CD4-positive, alpha-beta T cell treated with Interleukin-17A for 1 hour (primary cell): ENCODE measurements around the gene ZNF462.

ENCODE experiments used
- DNase-seq: peaks from one replicate; pipeline ENCODE4 v3.0.0-alpha.2; 2020

Gene ZNF462

DNA sequence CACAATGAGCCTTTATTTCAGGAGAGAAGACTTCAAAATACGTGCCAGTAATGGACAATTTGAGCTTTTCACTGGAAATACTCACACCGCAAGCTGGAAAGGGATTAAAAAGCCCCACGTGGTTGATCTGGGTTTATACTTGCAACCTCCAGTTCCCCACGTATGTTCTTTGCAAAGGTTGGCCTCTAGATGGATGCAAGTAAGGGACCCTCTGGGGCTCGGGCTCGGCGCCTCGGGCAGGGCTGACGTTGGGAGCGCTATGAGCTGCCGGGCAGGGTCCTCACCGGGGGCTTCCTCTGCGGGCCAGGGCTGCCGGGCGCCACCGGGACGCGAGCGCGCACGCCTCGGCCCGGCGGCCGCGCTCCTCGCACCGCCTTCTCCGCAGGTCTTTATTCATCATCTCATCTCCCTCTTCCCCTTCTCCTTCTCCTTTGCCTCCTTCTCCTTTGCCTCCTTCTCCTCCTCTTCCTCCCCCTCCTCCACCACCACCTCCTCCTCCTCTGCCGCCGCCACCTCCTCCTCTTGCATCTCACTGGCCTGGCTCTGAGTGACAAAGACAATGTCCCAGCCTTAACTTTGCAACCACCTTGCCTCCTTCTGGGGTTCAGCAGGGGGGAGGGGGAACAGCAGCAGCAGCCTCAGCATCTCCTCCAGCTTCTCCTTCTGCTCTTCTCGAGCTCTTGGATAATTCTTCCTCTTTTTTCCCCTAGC lies 701 bp upstream of the ZNF462 start:
- DNase-seq = no peak

DNA sequence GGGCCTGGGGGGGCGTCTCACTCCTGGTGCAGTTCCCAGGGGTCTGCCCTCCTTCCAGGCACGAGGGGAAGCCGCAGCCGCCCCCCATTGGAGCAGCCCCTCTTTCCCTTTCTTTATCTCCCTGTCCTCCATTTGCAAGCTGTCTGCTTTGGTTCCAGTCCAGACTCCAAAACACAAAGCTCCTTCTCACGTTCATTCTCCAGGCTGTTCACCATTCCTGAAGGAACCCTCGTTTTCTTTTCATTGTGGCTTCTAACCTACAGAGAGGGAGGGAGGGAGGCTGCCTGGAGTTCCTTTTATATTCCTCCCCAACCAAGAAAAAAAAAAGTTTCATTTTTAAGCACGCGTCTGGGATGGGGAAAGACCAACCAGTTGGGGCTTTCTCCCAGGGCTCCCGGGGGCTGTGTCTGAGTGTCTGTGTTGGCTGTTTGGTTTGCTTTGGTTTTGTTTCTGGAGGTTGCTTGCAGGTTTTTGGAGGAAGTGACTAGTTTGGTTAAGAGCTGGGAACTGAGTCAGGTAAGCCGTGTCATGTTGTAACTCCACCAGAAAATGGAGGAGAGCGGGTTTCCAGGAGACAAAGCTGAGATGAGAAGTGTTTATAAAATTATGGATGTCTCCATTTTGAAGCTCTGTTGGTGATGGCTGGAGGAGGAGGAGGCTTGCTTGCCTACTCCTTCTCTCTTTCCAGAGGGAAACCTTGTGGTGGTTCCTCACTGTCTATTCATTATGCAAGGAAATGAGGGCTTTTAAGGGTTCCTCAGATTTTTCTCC lies 1.6 kb downstream of the ZNF462 start:
- no peak for DNase-seq

DNA sequence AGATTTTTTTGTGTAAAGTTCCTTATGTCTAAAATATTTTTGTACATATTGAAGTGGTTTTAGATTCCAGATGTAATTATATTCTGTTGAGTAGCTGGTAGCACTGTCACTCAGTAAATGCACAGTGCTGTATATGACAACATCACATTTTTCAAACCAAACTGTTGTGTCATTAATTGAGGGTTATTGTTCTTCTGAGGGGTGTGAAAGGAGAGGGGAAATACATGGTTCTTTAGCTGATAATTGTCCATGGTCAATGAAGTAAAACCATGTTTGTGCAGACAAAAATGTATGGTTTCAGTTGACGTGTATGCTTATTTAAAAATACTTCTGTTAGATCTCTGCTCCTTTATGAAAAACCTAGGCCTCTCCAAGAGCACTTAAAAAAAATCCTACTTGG lies 3.3 kb downstream of the ZNF462 start:
- DNase-seq = no peak

DNA sequence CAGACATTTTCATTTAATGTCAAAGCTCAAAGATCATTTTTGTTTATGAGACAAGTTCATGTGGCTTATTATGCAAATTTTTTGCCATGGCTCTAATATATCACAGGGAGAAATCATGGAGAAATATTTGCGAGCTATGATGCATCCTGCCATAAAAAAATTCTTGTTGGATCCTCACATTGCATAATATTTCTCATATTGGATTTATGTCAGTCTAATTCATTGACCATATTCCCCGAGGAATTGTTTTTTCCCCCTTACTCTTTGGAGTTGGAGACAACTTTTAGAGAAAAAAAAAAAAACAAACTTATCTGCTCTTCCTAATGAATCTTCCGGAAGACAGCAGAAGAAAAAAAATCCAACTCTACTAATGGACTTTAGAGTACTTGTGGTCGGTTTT lies 4.3 kb downstream of the ZNF462 start:
- no peak for DNase-seq

DNA sequence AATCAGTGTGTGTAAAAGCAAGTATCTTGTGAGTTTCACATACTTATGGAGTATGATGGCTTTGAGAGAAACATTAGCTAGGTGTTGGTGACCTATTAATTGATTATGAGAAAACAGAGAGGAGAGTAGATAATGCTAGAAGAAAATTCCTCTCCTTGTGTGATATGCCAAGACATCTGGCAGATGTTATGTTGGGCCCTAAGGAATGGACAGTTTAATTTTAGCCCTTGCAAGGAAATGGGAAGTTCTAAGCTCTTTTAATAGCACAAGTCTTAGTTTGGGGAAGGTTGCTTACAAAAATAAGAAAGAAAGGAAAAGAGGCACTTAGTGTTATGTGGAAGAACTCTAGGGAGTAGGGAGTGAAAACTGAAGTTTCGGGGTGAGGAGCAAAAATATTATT lies 5.1 kb downstream of the ZNF462 start:
- no peak for DNase-seq

DNA sequence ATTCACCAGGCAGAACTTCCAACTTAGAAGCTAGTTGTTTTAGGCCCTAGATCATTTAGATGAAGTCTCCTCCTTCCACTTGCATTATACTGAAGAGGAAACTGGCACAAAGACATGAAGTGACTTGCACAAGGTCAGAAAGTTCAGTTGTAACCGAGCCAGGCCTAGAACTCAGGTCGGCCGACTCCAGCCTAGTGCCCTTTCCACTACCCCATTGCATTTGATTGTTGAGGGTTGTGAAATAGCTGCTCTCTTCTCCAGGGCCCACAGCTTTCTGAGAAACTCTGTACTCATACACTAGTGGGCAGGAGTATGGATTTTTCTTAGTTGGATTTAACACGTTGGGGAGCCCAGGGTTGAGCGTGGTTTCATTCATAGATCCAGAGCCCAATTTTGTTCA lies 5.6 kb downstream of the ZNF462 start:
- no peak for DNase-seq

DNA sequence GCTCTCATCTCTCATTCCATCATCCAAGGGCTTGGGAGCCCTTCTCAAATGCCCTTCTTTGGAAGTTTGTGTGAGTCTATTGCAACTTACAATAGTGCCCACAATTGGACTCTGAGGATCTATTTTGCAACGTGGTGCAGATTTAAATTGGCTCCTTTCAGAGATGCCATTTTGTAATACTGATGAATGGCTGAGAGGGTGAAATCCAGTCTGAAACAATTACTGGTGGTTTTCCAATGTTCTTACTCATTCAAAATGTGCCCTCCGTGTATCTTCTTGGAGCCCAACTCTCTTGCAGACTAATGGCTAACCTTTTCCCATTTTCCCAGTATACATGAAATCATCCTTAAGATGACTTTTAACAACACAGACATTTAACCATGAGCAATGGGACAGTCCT lies 6.1 kb downstream of the ZNF462 start:
- no peak for DNase-seq

DNA sequence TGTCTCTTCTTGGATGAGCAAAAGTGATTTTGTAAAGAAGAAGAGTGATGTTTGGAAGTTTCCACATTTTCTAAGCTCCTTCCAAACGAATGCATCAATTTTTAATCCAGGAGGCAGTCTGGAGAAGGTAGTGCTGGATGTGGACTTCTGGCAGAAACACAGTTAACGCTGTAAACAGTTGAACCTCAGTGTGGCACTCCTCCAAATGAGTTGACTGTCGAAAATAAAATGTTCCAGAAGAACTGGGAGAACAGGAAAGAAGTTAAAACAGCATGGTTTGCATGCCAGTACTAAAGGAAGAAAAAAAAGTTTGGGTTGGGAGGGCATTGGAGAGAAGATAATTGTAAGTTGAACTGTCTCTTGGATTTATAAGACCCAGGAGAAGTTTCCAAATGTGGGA lies 6.5 kb downstream of the ZNF462 start:
- DNase-seq = no peak

DNA sequence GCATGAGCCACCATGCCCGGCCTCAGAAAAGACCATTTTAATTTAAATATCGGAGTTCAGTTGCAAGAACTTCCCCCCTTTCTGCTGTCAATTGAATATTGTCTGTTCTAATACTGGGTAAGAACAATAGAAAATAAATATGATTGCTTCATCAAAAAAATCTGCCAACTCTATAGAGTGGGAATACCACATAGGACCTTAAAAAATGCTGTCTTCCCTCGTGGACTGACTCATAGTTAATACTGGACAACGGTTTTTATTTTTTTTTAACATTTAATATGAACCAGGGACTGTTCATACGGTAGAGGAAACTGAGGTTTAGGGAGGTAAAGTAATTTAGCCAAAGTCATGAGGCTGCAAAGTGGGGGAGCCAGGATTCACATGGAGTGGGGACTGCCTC lies 9.7 kb downstream of the ZNF462 start:
- DNase-seq = no peak

DNA sequence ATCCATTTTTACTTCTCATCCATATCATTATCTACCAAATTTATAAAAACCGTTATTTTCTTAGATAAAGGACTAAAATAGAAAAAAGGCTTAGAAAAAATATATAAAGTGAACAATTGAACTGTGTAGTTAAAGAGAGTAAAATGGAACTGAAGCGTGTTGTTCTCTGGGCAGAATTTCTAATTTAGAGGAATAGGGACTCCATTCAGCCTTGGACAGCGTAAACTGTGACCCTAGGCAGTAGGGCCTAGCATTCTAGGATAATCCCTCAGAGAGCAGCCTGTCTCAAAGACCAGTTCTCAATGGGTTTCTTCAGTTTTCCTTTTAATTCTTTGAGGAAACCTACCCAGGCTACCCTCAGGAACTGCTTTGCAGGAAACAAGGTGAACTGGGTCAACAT lies 11.1 kb downstream of the ZNF462 start:
- DNase-seq = no peak

DNA sequence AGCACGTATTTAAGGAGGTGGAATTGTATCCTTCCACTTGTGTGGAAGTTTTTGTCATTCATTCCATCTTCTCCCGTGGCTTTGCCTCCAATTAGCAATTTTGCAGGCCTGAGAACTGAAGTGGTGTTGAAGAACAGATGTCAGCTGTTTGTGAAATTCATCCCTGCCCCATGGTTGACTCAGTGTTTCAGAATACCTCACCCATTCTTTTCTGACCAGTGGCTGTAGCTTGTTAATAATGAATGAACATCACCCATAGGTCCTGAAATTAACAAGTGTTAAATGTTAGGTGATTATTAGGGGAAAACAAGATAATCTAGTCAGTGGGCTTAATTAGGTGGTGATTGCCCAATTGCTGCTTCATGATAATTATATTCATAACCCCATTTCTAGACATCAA lies 11.7 kb downstream of the ZNF462 start:
- no peak for DNase-seq

DNA sequence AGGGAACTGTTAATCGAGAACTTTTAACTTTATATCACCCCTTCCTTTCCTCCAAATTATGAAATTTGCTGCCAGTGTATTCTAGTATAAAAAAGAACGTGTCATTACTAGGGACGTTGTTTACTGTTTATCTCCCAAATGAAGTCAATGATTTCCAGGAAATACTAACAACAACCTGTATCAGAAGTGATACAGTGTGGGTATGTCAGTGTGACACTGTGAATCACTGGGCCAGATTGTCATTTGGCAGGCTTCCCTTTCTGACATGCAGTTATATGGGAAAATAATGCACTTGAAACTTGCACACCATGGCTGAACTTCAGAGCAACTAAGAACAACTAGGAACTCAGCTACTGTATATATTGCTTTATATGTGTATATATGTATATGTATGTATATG lies 12.6 kb downstream of the ZNF462 start:
- DNase-seq = no peak

DNA sequence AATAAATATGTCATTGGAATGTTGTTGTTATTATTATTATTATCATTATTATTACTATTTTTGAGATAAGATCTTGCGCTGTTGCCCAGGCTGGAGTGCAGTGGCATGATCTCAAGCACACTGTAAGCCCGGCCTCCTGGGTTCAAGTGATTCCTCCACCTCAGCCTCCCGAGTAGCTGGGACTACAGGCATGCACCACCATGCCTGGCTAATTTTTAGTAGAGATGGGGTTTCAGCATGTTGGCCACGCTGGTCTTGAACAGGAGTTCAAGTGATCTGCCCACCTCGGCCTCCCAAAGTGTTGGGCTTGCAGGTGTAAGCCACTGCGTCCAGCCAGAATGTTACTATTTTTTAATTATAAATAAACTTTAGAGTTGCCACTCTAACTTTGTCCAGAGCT lies 14.4 kb downstream of the ZNF462 start:
- no peak for DNase-seq

DNA sequence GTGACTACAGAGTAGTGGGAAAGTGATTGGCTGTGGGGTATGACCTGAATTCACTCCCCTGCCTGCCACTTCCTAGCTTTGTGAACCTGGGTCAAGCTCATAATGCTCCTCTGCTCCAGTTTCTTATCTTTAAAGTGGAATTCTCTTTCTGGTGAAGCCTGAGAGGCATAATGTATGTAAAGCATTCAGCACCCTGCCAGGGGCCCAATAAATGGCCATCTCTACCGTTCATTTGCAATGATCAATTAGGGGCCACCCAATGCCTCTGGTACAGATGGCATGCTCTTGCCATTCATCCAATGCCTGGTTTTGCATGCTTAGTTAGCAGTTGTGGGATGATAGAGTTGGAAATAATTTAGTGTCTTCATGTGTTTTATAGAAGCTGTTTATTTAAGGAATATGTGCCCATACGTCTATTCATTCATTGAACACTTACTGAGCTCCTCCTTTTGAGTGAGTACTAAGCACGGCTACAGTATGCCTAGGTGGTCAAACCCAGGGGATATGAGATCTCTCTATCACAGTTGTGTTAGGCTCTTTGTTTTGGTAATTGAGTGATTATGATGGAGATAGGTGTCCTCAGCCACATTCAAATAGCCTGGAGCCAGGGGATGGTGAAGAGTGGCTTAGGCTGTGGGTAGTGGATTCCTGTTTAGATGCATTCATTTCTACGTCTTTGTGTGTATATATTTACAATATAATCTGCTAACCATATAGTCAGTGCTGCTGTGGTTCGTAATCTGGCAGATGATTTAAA lies 15.3 kb downstream of the ZNF462 start:
- no peak for DNase-seq

DNA sequence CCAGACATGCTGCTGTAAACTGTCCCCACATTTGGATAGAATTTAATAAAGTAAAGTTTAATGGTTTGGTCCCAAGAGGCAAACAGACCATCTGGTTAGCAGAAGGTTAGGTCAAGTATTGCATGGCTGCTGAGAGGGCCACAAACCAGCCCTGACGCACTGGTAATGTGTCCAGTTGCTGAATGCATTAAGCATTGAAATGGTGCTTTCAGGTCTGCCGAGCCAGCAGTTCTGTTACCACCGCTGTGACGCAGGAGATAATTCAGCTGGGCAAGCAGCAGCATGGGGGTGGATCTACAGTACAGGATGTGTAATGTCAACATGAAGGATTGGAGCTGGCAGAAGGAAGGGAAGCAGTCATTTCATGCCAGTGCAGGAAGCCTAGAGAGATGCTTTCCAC lies 16.0 kb downstream of the ZNF462 start:
- no peak for DNase-seq

DNA sequence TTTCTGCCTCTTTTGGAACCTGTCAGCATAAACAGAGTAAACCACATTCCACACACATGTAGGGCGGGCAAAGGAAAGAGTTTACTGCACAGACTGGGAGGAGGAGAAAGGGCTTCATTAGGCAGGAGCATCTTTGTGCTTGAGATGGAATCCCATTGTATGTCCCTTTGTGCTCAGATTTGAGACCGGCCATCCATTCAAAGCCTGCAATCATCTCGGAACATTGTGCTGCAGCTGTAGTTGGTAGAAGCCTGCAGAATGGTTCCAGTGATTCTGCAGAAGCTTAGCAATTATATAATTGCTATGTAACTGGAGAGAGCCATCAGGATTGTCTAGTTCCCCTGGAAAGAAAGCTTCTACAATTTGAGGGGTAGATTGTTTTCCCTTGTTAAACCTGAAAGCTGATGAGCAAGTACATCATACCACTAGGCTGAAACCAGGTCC lies 16.5 kb downstream of the ZNF462 start:
- DNase-seq = no peak

DNA sequence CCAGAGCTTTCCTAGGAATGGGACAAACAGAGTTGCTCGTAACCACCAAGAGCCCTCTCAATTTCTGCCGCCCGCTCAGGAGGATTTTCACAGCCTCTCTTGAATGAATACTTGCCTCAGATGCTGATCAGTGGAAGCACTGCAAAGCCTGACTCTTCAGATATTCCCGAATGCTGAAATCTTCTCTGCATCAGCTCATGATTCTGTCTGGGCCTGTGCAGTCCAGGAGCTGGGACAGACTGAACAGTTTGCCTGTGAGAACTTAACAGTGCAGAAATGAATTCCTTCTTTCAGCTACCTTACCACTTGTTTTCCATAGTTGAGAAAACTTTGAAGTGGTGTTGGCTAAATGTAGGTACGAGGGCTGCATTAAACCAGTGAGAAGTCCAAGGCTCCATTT lies 17.1 kb downstream of the ZNF462 start:
- no peak for DNase-seq

DNA sequence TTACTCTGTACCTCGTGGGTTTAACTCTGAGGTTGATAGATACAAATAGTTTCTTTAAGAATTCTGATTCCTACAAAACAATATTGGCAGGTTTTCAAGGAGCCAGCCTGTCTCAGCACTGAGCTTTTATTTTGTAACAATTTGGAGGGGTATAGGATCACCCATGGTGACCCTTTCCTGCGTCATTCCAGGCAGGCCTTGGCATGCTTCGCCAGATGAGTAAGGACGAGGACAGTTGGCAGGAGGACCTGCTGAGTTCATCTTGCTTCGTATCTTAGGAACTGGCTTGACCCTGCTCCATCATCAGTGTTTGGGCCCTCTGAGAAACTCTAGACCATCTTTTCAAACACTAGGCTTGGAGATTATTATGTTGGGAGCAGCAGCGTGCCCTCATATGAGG lies 17.9 kb downstream of the ZNF462 start:
- DNase-seq = no peak

DNA sequence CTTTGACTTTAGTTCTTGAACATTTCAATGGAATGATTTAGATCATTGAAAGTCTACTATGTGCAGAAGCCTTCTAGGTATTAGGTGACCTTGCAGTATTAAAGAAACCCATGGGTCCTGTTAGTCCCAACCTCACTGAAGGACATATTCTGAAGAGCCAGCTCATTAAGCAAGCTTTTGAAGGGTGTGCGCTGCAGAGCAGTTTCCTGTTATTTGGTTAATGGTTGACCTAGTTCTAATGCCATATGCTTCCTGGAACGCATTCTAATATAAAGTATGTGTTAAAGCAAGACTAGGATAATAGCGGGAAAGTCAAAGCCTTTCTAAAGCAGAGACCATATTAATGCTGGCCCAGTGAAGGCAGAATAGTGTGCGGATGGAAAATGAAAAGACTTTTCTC lies 20.1 kb downstream of the ZNF462 start:
- DNase-seq = no peak

DNA sequence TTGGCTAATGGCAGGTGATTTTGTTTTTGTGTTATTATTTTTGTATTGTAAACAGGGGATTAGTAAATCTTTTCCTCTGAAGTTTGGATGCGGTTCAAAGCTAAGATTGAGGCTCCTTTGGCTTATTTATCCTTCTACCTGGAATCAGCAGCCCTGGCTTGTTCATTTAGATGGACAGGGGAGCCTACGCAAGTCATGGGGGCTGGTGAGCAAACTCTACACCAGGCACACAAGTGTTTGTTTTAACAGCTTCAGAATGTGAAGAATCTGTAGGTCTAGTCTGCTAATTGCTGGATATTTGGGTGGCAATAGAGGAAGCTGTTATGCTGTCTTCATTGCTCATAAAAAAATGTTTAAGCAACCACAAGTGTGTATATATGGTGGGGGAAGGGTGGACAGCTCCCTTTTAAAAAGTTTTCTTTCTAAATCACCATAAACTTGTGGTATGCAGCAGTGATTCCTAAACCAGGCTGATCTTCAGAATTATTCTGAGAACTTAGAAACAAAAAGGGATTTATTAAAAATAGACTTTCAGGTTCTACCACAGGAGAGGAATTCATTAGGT lies 20.7 kb downstream of the ZNF462 start:
- DNase-seq = no peak

DNA sequence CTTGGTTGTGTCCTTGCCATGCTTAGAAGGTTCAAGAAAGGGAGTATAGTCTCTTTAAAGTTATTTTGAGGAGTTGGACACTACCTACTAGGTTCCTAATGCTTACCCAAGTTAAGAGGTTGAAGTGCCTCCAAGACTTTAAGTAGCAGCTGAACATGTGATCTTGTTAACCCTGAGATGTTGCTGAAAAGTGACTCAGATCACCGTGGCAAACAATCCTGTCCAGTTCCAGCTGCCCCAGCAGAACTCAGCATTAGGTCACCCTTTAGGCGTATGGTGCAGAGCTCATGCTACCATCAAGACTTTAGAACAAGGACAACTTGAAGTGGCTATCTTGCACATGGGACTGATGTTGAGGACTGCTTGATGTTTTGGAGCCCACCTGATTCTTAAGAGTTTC lies 22.5 kb downstream of the ZNF462 start:
- DNase-seq = no peak

DNA sequence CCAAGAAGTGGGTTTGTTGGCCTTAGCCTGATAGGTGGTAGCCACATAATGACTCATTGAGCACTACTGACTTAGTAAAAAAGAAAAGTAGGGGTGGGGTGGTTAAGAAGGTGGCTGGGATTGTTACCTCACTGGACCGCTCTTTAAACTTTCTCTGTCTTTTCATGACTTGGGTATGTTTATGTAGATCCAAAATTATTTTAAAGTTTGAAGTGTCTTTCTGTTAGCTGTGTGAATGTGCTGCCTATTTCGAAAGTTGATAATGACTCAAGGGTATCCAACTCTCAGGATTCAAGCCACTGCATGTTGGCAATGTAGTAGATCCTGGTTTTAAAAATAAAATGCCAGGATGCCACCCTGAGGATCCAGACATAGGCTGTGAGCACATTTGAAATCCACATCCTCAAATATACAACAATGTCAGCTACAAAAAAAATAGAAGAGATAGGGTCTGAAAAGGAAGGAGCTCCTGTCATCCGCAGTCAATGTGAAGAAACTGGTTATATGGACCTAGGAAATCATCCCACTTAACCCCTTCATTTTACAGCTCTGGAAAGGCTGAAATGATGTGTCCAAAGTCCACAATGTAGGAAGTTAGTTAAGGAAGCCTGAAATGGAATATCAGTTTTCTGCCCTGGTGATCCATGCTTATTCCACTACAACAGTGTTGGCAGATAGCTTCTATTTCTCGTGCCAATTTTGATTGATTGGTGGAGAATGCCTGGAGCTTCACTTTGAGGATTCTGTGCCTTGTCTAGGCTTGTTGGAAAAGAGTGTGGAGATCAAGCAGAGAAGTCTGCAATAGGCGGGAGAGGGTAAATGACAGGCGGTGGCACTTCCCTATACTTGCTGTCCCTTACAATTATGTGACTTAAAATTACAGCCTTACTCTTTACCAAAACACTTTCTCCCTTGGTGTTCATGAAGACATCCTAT lies 23.4 kb downstream of the ZNF462 start:
- DNase-seq = no peak

DNA sequence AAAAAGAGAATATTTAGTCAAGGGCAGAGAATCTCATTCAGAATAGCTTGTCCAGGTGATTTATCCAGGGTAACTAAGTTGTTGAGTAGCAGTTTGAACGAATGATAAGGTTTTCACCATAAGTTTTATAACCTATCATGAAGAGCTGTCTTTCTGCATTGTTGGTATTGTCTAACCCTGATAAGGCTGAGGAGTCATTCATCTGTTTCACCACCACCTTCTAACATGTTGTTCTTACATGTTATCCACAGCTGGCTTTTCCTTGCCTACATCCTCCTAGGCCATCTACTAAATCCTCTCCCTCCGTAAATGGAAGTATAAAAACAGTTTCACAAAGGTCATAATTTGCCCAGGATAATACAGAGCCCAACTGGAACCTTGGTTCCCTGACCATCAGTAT lies 24.1 kb downstream of the ZNF462 start:
- no peak for DNase-seq
